Measurements from ENCODE around the gene PRKN. TPM values are rescaled to one million over a fixed set of nuclear protein-coding genes. Genes with fewer than 3 reads are reported as not detected.
"Not testable (repeated sequence)": the region's sequence is repeated elsewhere in the genome, so short reads cannot be mapped to it uniquely, and the experiment has no call there.

Gene PRKN
- total RNA-seq, 1 donor from 2014 or later = 5.9 TPM

- no peak for DNase-seq
These were observed 284.9 kb downstream of the PRKN start for GRCh38 chr6:162442687-162443086.

- DNase-seq = no peak
These were observed 285.6 kb downstream of the PRKN start for GRCh38 chr6:162441991-162442390.

- no peak for DNase-seq
These were observed 288.6 kb downstream of the PRKN start for GRCh38 chr6:162438980-162439379.

GRCh38 chr6:162435071-162435470 is 292.5 kb downstream of the PRKN start:
- DNase-seq = no peak

- no peak for DNase-seq
These were observed 306.6 kb downstream of the PRKN start for GRCh38 chr6:162421004-162421403.

- DNase-seq = no peak
These were observed 310.6 kb downstream of the PRKN start for GRCh38 chr6:162416831-162417537.

- no peak for DNase-seq
These were observed 311.3 kb downstream of the PRKN start for GRCh38 chr6:162416307-162416706.

- DNase-seq = no peak
These were observed 317.6 kb downstream of the PRKN start for GRCh38 chr6:162409741-162410691.

- DNase-seq = no peak
These were observed 318.6 kb downstream of the PRKN start for GRCh38 chr6:162408826-162409535.

- no peak for DNase-seq
These were observed 322.6 kb downstream of the PRKN start for GRCh38 chr6:162404951-162405350.

- no peak for DNase-seq
These were observed 324.5 kb downstream of the PRKN start for GRCh38 chr6:162403031-162403430.

GRCh38 chr6:162395181-162395580 is 332.4 kb downstream of the PRKN start:
- no peak for DNase-seq

- not testable (repeated sequence) for DNase-seq
These were observed 336.4 kb downstream of the PRKN start for GRCh38 chr6:162390961-162391811.

GRCh38 chr6:162389343-162390085 is 338.1 kb downstream of the PRKN start:
- DNase-seq = no peak

- no peak for DNase-seq
These were observed 339.2 kb downstream of the PRKN start for GRCh38 chr6:162388383-162388777.

- no peak for DNase-seq
These were observed 339.7 kb downstream of the PRKN start for GRCh38 chr6:162387718-162388382.

GRCh38 chr6:162385980-162386379 is 341.6 kb downstream of the PRKN start:
- no peak for DNase-seq

GRCh38 chr6:162379757-162380409 is 347.7 kb downstream of the PRKN start:
- DNase-seq = no peak

GRCh38 chr6:162377735-162378134 is 349.8 kb downstream of the PRKN start:
- DNase-seq = no peak

- no peak for DNase-seq
These were observed 353.7 kb downstream of the PRKN start for GRCh38 chr6:162373868-162374267.

Data from occipital lobe (tissue), 2 donors.